ENCODE data around the gene CDH22.
A peak's percentile ranks its signal among the peaks of the same experiment; 100 is the strongest.

CDH22 gene

DNA sequence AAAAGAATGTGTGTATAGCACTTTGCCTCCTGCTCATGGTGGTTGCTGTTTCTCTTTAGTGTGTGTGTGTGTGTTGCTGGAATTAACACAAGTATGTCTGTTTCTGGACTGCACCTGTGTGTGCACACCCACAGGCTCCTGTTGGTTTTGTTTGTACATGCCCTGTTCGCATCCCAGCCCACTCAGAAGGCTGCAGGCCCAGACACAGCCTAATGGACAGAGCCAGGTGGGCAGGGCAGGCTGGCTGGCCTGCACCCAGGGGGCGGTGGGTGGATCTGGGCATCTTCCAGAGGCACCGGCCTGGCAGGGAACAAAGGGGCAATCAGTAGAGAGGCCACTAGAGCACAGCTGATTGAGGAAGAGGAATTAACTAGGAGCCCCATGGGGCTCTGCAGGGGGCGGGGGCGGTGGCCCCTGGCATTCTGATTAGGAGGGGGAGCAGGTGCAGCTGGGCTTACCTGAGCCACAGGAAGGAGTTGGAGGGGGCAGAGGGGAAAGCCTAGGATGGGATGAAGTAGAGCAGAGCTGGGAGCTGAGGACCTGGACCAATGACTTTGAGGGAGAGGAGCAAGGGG lies 168.3 kb downstream of the CDH22 start:
- no peak for DNase-seq (ENCODE audit: low read depth)

GRCh38 chr20:46139266-46139889 lies 168.9 kb downstream of the CDH22 start:
- DNase-seq (ENCODE audit: low read depth), result no peak

DNA sequence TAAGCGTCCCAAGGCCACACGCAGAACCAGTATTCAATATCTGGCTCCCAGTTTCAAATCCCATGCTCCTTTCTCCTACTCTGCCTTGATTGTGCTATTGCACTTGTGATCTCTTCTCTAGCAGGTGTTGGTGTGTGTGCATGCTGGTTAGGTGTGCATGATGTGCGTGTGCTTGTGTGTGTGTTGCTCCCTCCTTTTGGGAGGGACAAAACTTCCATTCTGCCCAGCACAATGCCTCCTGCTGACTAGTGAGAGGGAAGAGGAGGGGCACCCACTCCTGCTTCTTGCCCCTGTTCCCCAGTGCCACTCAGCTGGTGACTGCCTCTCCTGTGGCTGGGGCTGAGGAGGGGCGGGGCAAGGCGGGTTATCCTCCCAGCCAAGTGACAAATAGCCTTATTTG lies 170.5 kb downstream of the CDH22 start:
- DNase-seq (ENCODE audit: low read depth), result no peak

DNA sequence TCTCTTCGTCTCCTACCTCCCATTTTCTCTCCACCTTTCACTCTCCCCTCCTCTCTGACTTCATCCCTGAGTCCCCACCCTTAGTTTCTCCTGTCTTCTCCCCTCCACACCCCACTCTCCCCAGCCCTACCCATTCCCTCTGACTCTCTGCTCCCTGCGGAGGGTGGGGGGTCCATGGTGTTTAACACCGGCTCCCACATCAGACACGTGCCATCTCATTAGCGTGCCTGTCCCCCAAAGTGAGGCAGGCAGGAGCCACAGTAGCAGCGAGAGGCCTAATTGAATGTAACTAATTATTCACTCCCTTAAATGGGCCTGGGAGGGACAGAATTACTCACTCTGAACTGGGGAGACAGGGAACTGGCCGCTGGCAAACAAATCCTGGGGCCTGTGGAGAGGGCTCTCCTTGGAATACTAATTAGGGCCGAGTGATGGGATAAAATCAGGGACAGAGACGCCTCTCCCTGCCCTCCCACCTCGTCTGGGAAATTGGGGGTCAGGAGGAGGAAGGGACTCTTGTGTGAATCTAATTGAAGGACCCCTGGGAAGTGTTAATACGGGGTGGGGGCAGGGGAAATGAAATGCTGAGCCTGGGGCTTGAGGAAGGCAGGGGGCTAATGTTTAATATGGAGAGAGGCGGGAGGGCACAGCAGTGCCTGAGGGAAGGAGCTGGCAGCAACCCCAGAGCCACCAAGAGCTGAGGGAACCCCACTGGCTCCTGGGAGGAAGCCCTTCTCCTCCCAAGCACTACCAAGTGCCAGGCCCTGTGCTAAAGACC lies 172.3 kb downstream of the CDH22 start:
- DNase-seq (ENCODE audit: low read depth), result no peak

DNA sequence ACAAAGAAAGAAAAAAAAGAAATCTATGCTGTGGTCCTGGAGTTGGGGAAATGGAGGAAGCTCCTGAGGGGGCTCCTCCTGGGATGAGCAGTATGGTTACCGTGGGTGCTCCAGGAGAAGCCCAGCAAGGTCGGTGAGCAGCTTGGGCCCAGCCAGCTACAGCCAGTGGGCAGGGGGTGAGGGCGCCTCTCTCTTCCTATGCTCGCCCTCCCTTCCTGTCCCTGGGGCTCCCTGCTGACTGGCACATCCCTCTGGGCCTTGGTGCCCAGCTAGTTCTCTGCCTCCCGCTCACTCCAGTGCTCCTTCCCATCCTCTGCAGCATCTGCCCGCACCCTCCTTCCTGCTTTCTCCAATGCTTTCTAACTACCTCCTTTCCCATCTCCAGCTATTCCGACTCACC lies 173.6 kb downstream of the CDH22 start:
- DNase-seq (ENCODE audit: low read depth), result no peak

GRCh38 chr20:46133886-46134654 lies 174.2 kb downstream of the CDH22 start:
- DNase-seq (ENCODE audit: low read depth), result no peak

- peak; percentile 24 for DNase-seq (ENCODE audit: low read depth)
Observed at GRCh38 chr20:46132705-46133120, 175.6 kb downstream of the CDH22 start.

- DNase-seq (ENCODE audit: low read depth), result no peak
Observed at GRCh38 chr20:46131396-46131795, 176.9 kb downstream of the CDH22 start.

- no peak for DNase-seq (ENCODE audit: low read depth)
Observed at GRCh38 chr20:46130534-46130933, 177.8 kb downstream of the CDH22 start.

DNA sequence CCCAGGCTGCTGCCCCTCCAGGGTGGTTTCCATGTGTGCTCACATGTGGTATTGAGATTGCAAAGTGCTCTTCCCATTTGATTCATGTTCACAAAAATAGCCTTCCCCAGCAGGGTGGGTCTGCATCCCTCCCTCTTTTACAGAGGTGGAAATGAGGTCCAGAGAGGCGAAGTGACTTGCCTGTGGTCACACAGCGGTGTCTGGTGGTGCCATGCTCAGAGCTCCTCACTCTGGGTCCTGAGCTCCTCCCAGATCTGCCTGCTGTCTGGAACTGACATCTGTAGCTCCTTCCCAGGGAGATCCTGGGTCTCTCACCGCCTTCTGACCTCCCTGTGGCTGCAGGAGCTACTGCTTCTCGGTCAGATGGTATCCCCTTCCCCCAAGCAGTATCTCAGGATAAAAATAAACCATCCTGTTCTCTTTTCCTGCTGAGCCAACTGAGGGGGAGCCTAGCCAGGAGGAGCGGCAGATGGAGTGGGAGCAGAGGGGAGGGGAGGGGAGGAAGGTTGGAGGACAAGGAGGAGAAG lies 178.3 kb downstream of the CDH22 start:
- DNase-seq (ENCODE audit: low read depth), result no peak

DNA sequence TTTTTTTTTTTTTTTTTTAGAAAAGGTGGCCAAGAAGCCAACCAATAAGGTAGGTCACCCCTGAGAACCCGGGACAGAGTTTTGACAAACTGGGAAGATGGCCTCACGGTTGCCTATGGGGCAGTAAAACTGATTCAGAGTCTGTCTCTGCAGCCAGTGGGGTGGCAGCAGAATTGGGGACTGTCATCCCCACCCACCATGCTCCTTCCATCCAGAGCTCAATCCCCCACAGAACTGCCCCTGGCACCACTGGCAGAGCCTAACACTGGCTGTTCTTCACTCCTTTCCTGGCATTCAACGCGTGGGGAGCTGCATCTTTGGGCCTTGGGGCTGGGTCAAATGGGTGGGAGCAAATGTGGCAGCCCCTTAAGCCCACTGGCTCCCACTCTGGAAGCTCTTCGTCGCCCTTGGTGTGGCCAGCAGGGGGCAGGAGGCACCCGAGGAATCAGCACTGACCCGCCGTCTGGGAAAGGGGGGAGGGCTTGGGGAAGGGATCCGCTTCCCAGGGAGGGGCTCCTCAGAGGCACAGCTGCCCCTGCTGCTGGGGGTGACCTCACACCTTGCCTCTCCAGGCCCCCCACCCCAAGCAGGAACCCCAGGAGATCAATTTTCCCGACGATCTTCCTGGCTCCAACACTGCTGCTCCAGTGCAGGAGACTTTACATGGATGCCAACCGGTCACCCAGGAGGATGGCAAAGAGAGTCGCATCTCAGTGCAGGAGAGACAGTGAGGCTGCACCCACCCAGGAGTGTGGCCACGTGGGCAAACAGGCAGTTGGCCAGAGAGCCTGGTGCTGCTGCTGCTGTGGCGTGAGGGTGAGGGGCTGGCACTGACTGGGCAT lies 179.8 kb downstream of the CDH22 start:
- no peak for DNase-seq (ENCODE audit: low read depth)

DNA sequence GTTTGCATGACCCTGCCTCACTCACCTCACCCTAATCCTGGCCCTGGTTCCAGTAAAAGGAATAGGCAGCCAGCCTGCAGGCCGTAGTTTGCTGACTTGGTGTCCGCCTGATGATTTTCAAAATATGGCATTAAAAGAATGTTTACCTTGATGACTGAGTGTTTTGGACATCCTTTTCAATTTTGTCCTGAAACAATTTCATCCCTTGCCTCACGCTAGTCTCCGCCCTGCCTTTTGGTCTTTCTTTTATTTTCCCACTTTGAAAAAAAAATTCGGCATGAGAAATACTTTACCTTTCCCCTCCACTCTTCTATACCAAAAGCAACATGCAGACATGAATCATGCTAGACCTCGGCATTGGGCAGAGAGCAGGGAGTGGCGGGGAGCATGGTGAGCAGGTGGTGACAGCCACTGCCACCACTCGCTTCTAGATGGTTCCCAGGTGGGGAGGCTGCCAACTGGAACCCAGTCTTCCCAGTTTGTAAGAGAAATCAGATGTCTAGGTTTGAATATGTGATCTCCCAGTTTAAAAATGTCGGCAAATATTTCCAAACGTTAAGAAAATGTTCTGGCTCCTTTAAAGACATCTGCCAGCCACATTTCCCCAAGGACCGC lies 180.8 kb downstream of the CDH22 start:
- DNase-seq (ENCODE audit: low read depth), result no peak

DNA sequence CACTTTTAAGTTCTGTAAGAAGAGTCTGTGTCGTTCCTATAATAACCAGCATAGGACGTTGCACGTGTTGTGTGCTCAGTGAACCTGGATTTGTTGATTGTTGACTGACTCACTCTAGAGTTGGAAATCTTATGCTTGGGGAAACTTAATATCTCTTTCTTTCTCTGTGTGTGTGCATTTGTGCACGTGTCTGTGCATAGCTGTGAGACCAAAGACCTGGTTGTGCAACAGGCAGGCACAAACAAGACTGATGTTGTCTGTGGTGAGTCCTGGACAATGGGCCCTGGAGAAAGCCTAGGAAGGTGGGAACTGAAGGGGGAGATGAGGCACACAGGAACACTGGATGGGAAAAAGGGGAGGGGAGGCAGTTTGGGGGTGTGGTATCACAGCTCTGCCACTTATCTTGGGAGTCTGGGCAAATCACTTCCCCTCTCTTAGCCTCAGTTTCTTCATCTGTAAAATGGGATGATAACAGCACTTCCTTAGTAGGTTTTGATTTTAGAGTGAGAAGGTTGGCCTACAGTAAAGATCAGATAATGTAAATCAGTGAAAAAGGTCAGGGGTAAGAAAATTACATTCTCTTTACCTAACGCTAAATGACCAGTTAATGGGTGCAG lies 181.8 kb downstream of the CDH22 start:
- DNase-seq (ENCODE audit: low read depth), result no peak

Data from stimulated activated CD8-positive, alpha-beta memory T cell treated with anti-CD3 and anti-CD28 coated beads, Interleukin-12 subunit alpha, Interleukin-12 subunit beta, amount 100 ng/mL, for 1 hour (primary cell).